GM19372 (cell line): Measurements from ENCODE around the gene RPSA.
"Not testable (repeated sequence)": the region's sequence is repeated elsewhere in the genome, so short reads cannot be mapped to it uniquely, and the experiment has no call there.

Source experiments
- ATAC-seq: cut with Tn5 transposase; IDR thresholded peaks from one replicate; pipeline ENCODE4 v1.9.1; 2021; ENCODE audit warnings: mild to moderate bottlenecking, low read depth, moderate library complexity; ENCODE audit not compliant: unreplicated experiment

Gene RPSA

GRCh38 chr3:39453134-39453533 is 46.6 kb downstream of the RPSA start:
- no peak for ATAC-seq

DNA sequence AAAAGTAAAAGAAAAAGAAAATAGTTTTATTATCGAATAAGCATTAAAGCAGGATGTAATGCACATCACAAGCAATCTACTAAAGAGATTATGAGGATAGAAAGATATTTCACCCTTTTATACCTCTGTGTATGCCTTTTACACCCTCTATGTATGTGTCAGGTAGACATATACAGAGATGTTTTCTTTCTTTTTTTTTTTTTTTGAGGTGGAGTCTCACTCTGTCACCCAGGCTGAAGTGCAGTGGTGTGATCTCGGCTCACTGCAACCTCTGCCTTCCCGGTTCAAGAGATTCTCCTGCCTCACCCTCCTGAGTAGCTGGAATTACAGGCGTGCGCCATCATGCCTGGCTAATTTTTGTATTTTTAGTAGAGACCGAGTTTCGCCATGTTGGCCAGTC is 47.4 kb downstream of the RPSA start:
- not testable (repeated sequence) for ATAC-seq

DNA sequence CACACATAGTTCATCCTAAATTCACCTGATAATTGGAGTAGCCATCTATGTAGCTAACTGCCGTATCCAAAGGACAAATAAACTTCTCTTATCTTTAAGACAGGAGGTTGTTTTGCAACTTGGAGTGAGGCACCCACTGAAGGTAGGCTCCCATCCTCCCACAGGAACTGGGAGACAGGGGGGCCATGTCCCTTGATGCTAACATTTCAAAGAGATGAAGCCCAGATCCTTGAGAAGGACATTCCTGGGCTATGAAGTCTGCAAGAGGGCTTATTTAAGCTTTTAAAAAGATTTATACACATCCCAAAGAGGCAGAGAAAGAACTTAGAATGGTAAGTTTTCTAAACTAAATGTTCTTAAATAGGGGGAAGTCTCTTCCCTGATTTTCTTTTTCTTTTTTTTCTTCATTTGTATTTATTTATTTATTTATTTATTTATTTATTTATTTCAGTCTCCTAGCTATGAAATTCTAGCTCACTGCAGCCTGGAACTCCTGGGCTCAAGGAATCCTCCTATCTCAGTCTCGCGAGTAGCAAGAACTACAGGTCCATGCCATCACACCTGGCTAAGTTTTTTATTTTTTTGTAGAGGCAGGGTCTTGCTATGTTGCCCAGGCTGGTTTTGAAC is 48.2 kb downstream of the RPSA start:
- ATAC-seq: no peak

GRCh38 chr3:39456159-39456558 is 49.6 kb downstream of the RPSA start:
- no peak for ATAC-seq

DNA sequence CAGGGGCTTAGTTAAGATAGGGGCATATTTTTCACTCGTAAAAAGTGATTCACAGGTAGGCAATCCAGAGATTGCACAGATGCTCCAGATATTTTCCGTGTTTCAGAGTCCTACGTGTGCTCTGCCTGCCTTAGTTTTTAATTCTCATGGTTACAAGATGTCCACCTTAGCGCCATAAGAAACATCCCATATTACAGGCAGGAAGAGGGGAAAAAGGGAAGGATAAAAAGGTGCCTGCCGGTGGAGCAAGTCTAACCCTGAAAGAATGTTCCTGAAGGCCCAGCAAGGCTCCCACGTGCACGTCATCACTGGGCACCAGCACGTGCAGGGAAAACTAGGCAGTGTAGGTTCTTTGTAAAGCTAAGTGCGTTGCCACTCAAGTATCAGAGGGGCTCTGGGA is 50.8 kb downstream of the RPSA start:
- ATAC-seq: no peak

DNA sequence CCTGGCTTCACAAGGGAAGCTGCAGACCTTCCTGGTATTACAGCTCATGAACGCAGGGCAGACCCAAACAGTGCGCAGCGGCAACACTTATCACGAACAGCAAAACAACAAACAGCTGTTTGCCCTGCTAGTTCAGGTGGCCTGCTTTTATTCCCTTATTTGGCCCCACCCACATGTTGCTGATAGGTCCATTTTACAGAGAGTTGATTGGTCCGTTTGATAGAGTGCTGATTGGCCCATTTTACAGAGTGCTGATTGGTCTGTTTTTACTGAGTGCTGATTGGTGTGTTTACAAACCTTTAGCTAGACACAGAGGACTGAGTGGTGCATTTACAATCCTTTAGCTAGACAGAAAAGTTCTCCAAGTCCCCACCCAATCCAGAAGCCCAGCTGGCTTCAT is 52.1 kb downstream of the RPSA start:
- ATAC-seq: not testable (repeated sequence)

DNA sequence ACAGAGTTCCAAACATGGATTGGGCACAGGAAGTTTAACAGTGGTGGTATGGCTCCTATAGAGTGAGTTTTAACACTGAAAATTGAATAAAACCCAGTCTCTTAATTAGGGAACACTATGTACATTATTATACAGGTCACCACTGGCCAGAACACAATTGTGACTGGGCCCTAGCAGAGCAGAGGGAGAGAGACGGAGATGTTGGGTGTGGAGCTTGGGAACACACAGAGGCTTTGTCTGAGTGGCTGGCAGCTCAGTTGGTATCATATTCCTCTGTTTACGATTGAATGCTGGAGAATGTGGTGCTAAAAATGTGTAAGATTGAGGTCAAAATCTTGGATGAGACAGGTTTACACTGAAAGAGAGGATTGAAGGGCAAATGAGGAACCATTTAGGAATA is 54.2 kb downstream of the RPSA start:
- ATAC-seq: no peak
